ENCODE measurements around the gene MYBPHL. TPM values are rescaled to one million over a fixed set of nuclear protein-coding genes. Genes with fewer than 3 reads are reported as not detected.
"Not testable (repeated sequence)": the region's sequence is repeated elsewhere in the genome, so short reads cannot be mapped to it uniquely, and the experiment has no call there.

Gene MYBPHL
- total RNA-seq, 1 donor, result not detected

DNA sequence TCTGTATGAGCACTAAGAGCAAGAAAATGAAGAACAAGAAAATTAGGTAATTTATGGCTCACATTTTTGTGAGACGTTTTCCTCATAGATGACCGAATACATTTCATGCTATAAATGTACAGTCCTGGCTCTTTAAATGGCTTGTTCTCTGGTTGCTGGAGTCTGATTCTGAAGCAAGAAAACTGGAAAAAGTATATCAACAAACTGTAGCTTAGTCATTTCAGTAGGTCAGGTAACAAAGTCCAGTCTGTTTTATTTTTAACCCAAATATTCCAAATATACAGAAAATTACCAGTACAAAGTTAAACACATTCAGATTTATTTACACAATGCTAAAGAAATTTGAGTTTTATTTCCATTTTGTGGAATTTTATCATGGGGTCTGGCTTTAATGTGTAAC is 2.5 kb upstream of the MYBPHL start:
- TF ChIP-seq, protein P1, sequence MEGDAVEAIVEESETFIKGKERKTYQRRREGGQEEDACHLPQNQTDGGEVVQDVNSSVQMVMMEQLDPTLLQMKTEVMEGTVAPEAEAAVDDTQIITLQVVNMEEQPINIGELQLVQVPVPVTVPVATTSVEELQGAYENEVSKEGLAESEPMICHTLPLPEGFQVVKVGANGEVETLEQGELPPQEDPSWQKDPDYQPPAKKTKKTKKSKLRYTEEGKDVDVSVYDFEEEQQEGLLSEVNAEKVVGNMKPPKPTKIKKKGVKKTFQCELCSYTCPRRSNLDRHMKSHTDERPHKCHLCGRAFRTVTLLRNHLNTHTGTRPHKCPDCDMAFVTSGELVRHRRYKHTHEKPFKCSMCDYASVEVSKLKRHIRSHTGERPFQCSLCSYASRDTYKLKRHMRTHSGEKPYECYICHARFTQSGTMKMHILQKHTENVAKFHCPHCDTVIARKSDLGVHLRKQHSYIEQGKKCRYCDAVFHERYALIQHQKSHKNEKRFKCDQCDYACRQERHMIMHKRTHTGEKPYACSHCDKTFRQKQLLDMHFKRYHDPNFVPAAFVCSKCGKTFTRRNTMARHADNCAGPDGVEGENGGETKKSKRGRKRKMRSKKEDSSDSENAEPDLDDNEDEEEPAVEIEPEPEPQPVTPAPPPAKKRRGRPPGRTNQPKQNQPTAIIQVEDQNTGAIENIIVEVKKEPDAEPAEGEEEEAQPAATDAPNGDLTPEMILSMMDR (IDR thresholded peaks at IDR 0.05; ENCODE audit: extremely low read depth, low read depth, low read length), result no peak
- Histone ChIP-seq H3K27me3 (ENCODE audit: insufficient read depth, low read length) (no peaks in the 10 kb centered on the region), H3K9me3 (ENCODE audit: low read depth, low read length) (no peaks in the 10 kb centered on the region), H3K27ac (ENCODE audit: low read depth, low read length) (no peak overlapping the region), H3K4me1 (ENCODE audit: insufficient read depth, low read length) (no peaks in the 10 kb centered on the region), H2AFZ (ENCODE audit: low read length) (no peak overlapping the region), H3K36me3 (ENCODE audit: insufficient read depth, low read length) (peaks cover 19% of the 10 kb centered on the region), H3K79me2 (ENCODE audit: insufficient read depth, low read length) (no peaks in the 10 kb centered on the region), H4K20me1 (ENCODE audit: insufficient read depth, low read length) (no peaks in the 10 kb centered on the region), H3K4me3 (ENCODE audit: insufficient read depth, low read length) (no peak overlapping the region), H3K4me2 (ENCODE audit: insufficient read depth, low read length) (no peak overlapping the region)
- DNase-seq (ENCODE audit: insufficient read length, low spot score, missing footprints), result no peak

GRCh38 chr1:109307274-109308021 is 637 bp upstream of the MYBPHL start:
- Histone ChIP-seq H3K4me1 (ENCODE audit: insufficient read depth, low read length) (no peaks in the 10 kb centered on the region), H3K79me2 (ENCODE audit: insufficient read depth, low read length) (no peaks in the 10 kb centered on the region), H3K9me3 (ENCODE audit: low read depth, low read length) (no peaks in the 10 kb centered on the region), H2AFZ (ENCODE audit: low read length) (no peak overlapping the region), H3K36me3 (ENCODE audit: insufficient read depth, low read length) (peaks cover 6% of the 10 kb centered on the region), H3K27ac (ENCODE audit: low read depth, low read length) (no peak overlapping the region), H3K27me3 (ENCODE audit: insufficient read depth, low read length) (no peaks in the 10 kb centered on the region), H4K20me1 (ENCODE audit: insufficient read depth, low read length) (no peaks in the 10 kb centered on the region), H3K4me2 (ENCODE audit: insufficient read depth, low read length) (no peak overlapping the region), H3K4me3 (ENCODE audit: insufficient read depth, low read length) (no peak overlapping the region)
- DNase-seq (ENCODE audit: insufficient read length, low spot score, missing footprints), result peak; percentile 53
- TF ChIP-seq, protein P1 (IDR thresholded peaks at IDR 0.05; ENCODE audit: extremely low read depth, low read depth, low read length), result no peak

DNA sequence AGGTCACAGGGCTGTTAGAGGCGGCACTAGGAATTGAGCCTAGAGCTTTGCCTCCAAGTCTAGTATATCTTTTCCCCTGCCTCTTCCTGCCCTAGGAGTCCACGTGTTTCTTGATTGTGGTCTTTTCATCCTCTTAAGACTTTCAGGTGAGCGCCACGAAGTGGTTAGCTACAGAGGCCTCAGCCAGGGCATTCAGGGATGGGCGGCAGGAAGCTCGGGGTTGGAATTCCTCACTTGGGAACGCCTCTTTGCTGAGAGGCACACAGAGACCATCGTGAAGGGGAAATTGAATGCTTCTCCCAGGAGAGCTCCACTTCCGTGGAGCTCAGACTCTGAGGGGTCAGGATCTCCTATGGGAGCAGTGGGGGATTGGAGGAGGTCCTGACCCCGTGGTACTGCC is 820 bp downstream of the MYBPHL start:
- H4K20me1 ChIP-seq (ENCODE audit: insufficient read depth, low read length); H3K36me3 ChIP-seq (ENCODE audit: insufficient read depth, low read length); H3K79me2 ChIP-seq (ENCODE audit: insufficient read depth, low read length); H3K27me3 ChIP-seq (ENCODE audit: insufficient read depth, low read length); H3K4me2 ChIP-seq (ENCODE audit: insufficient read depth, low read length); H3K4me1 ChIP-seq (ENCODE audit: insufficient read depth, low read length); H3K4me3 ChIP-seq (ENCODE audit: insufficient read depth, low read length); H3K9me3 ChIP-seq (ENCODE audit: low read depth, low read length); DNase-seq (ENCODE audit: insufficient read length, low spot score, missing footprints); H3K27ac ChIP-seq (ENCODE audit: low read depth, low read length); H2AFZ ChIP-seq (ENCODE audit: low read length): not testable (repeated sequence)

DNA sequence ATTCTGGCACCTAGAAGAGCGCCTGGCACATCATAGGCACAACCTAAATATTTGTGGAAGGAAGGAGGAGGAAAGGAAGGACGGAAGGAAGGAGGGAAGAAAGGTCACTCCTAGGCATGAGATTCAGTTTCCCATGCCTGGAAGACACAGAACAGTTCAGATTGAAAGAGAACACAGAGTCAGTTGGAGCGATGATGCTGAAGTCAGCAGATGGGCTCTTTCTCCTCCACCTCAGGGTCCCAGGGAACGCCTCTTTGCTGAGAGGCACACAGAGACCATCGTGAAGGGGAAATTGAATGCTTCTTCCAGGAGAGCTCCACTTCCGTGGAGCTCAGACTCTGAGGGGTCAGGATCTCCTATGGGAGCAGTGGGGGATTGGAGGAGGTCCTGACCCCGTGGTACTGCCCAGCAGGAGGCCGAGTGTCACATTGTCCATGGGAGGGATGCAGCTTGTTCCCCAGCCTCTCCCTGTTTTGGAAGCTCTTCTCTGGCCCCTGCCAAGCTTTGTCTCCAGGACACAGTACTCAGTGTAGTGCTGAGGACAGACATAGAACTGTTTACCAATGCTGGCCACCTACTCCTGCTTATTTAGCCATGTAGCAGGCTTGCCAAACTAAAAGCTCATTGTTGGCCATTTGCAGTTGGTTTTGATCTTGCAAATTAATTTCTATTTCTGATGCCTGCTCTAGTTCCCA is 2.4 kb downstream of the MYBPHL start:
- Histone ChIP-seq H2AFZ (ENCODE audit: low read length) (no peak overlapping the region), H3K79me2 (ENCODE audit: insufficient read depth, low read length) (no peaks in the 10 kb centered on the region), H3K36me3 (ENCODE audit: insufficient read depth, low read length) (no peaks in the 10 kb centered on the region), H3K27ac (ENCODE audit: low read depth, low read length) (no peak overlapping the region), H3K4me1 (ENCODE audit: insufficient read depth, low read length) (peaks cover 11% of the 10 kb centered on the region), H3K4me3 (ENCODE audit: insufficient read depth, low read length) (no peak overlapping the region), H3K4me2 (ENCODE audit: insufficient read depth, low read length) (no peak overlapping the region), H4K20me1 (ENCODE audit: insufficient read depth, low read length) (no peaks in the 10 kb centered on the region), H3K27me3 (ENCODE audit: insufficient read depth, low read length) (no peaks in the 10 kb centered on the region), H3K9me3 (ENCODE audit: low read depth, low read length) (no peaks in the 10 kb centered on the region)
- no peak for DNase-seq (ENCODE audit: insufficient read length, low spot score, missing footprints)
- TF ChIP-seq, protein P1 (IDR thresholded peaks at IDR 0.05; ENCODE audit: extremely low read depth, low read depth, low read length), result no peak

Data from osteoblast (primary cell).